ENCODE data around the gene SH3TC1. TPM values are rescaled to one million over a fixed set of nuclear protein-coding genes. Genes with fewer than 3 reads are reported as not detected.

SH3TC1 gene
- 8.7 TPM for total RNA-seq
- long read RNA-seq, full-length matches to known transcripts = 3 of 12 reads
- long read RNA-seq, partial matches to known transcripts = 5 of 12 reads
- long read RNA-seq, other reads (novel, unspliced or antisense) = 4 of 12 reads

- ATAC-seq (peak; percentile 92), DNase-seq (peak; percentile 92)
- intact Hi-C loops (cut with micrococcal nuclease) = no loop called here
Measured at GRCh38 chr4:8198906-8199593, at the start of gene SH3TC1. Gene SH3TC1 (plus strand): TSS chr4:8199290. CDS start chr4:8205195, 5,905 bp downstream.

- intact Hi-C loops (cut with micrococcal nuclease) = no loop called here
- no peak for ATAC-seq
Measured at GRCh38 chr4:8149664-8150063, 49.4 kb upstream of the SH3TC1 start.

GRCh38 chr4:8150152-8151090, 48.7 kb upstream of the SH3TC1 start:
- DNase-seq (no peak), ATAC-seq (peak; percentile 32)
- intact Hi-C loops (cut with micrococcal nuclease) = no loop called here

More at GRCh38 chr4:8149664-8150063, 49.4 kb upstream of the SH3TC1 start:
- DNase-seq = no peak

GRCh38 chr4:8151165-8151650, 47.9 kb upstream of the SH3TC1 start:
- intact Hi-C loops (cut with micrococcal nuclease) = no loop called here
- ATAC-seq = no peak
- no peak for DNase-seq

- intact Hi-C loops (cut with micrococcal nuclease) = no loop called here
- ATAC-seq (peak; percentile 55), DNase-seq (no peak)
Measured at GRCh38 chr4:8152090-8152864, 46.8 kb upstream of the SH3TC1 start.

- intact Hi-C loops (cut with micrococcal nuclease) = no loop called here
Measured at GRCh38 chr4:8152865-8153257, 46.2 kb upstream of the SH3TC1 start.

GRCh38 chr4:8153441-8153840, 45.6 kb upstream of the SH3TC1 start:
- ATAC-seq (no peak), DNase-seq (peak; percentile 18)
- intact Hi-C loops (cut with micrococcal nuclease) = no loop called here

More at GRCh38 chr4:8152865-8153257, 46.2 kb upstream of the SH3TC1 start:
- ATAC-seq (peak; percentile 50), DNase-seq (peak; percentile 61)

GRCh38 chr4:8155048-8155447, 44.0 kb upstream of the SH3TC1 start:
- intact Hi-C loops (cut with micrococcal nuclease) = no loop called here
- no peak for DNase-seq
- ATAC-seq = no peak

GRCh38 chr4:8155660-8156421, 43.2 kb upstream of the SH3TC1 start:
- intact Hi-C loops (cut with micrococcal nuclease) = no loop called here
- ATAC-seq = no peak
- DNase-seq = peak; percentile 20

- intact Hi-C loops (cut with micrococcal nuclease) = no loop called here
- ATAC-seq (no peak), DNase-seq (peak; percentile 44)
Measured at GRCh38 chr4:8156617-8157016, 42.5 kb upstream of the SH3TC1 start.

- intact Hi-C loops (cut with micrococcal nuclease) = no loop called here
- peak; percentile 8 for ATAC-seq
Measured at GRCh38 chr4:8157496-8157895, 41.6 kb upstream of the SH3TC1 start.

GRCh38 chr4:8157944-8158709, 41.0 kb upstream of the SH3TC1 start:
- intact Hi-C loops (cut with micrococcal nuclease) = no loop called here
- ATAC-seq = peak; percentile 1
- DNase-seq = peak; percentile 47

More at GRCh38 chr4:8157496-8157895, 41.6 kb upstream of the SH3TC1 start:
- DNase-seq = peak; percentile 61

- DNase-seq (peak; percentile 99), ATAC-seq (peak; percentile 96)
- intact Hi-C loops (cut with micrococcal nuclease) = no loop called here
Measured at GRCh38 chr4:8158710-8159536, 40.2 kb upstream of the SH3TC1 start, which contains the start of gene ABLIM2. Gene ABLIM2 (minus strand): TSS chr4:8158813. CDS start chr4:8158689, 124 bp downstream.

GRCh38 chr4:8159537-8160232, 39.4 kb upstream of the SH3TC1 start:
- ATAC-seq (no peak), DNase-seq (peak; percentile 26)
- intact Hi-C loops (cut with micrococcal nuclease) = no loop called here

GRCh38 chr4:8160233-8160560, 38.9 kb upstream of the SH3TC1 start:
- intact Hi-C loops (cut with micrococcal nuclease) = no loop called here
- ATAC-seq (no peak), DNase-seq (peak; percentile 13)

- DNase-seq (peak; percentile 7), ATAC-seq (no peak)
- intact Hi-C loops (cut with micrococcal nuclease) = no loop called here
Measured at GRCh38 chr4:8160572-8160971, 38.5 kb upstream of the SH3TC1 start.
